HepG2 (cell line): ENCODE data around the gene MNAT1. TPM values are rescaled to one million over a fixed set of nuclear protein-coding genes. Genes with fewer than 3 reads are reported as not detected.
A peak's percentile ranks its signal among the peaks of the same experiment; 100 is the strongest.

ENCODE experiments used
- CSRNP2 ChIP-seq: sonication (generic); formaldehyde crosslinking; conservative IDR thresholded peaks from 2 replicates; pipeline ENCODE4 v1.8.0; 2022; ENCODE audit warnings: low read depth, missing genetic modification reagents
- FOXM1 ChIP-seq: sonication (generic); formaldehyde crosslinking; IDR thresholded peaks from 2 replicates; pipeline ENCODE4 v1.5.0; 2020; ENCODE audit warnings: missing genetic modification reagents
- GATAD1 ChIP-seq: IDR thresholded peaks from 2 replicates; pipeline ENCODE4 v1.6.1; 2016; ENCODE audit warnings: missing genetic modification reagents, missing compliant biosample characterization
- HMG20B ChIP-seq: conservative IDR thresholded peaks from 2 replicates; pipeline ENCODE4 v1.6.1; 2016; ENCODE audit warnings: missing genetic modification reagents, missing compliant biosample characterization
- HNF4A ChIP-seq: sonication (generic); formaldehyde crosslinking; IDR thresholded peaks from 2 replicates; pipeline ENCODE4 v1.4.0; 2020; ENCODE audit warnings: missing genetic modification reagents
- LRRFIP1 ChIP-seq: sonication (generic); formaldehyde crosslinking; conservative IDR thresholded peaks from 2 replicates; pipeline ENCODE4 v1.4.0; 2020; ENCODE audit warnings: missing genetic modification reagents
- NFKB2 ChIP-seq: sonication (generic); formaldehyde crosslinking; IDR thresholded peaks from 2 replicates; pipeline ENCODE4 v1.4.0; 2020; ENCODE audit warnings: missing genetic modification reagents, borderline replicate concordance
- ONECUT2 ChIP-seq: sonication (generic); formaldehyde crosslinking; IDR thresholded peaks from 2 replicates; pipeline ENCODE4 v1.4.0; 2020; ENCODE audit warnings: missing genetic modification reagents
- POLR2G ChIP-seq: fragments of 200-400 bp; formaldehyde crosslinking; IDR thresholded peaks from 2 replicates; pipeline ENCODE4 v1.6.1; 2018; ENCODE audit warnings: mild to moderate bottlenecking, low read depth, low read length, moderate library complexity
- PRPF4 ChIP-seq: fragments of 200-400 bp; formaldehyde crosslinking; IDR thresholded peaks from 2 replicates; pipeline ENCODE4 v1.6.1; 2016; ENCODE audit warnings: low read length, low read depth; ENCODE audit not compliant: poor library complexity, severe bottlenecking
- SALL1 ChIP-seq: sonication (generic); formaldehyde crosslinking; IDR thresholded peaks from 2 replicates; pipeline ENCODE4 v1.8.0; 2022; ENCODE audit warnings: mild to moderate bottlenecking, missing genetic modification reagents
- SIN3A ChIP-seq: IDR thresholded peaks from 2 replicates; pipeline ENCODE4 v1.6.1; 2011; ENCODE audit warnings: low read depth, mild to moderate bottlenecking, control low read depth, low read length, borderline replicate concordance
- ZFP1 ChIP-seq: IDR thresholded peaks from 2 replicates; pipeline ENCODE4 v1.6.1; 2016
- ZFP36L1 ChIP-seq: sonication (generic); formaldehyde crosslinking; IDR thresholded peaks from 2 replicates; pipeline ENCODE4 v1.8.0; 2022; ENCODE audit warnings: mild to moderate bottlenecking, missing genetic modification reagents, moderate library complexity
- ZMAT5 ChIP-seq: sonication (generic); formaldehyde crosslinking; IDR thresholded peaks from 2 replicates; pipeline ENCODE4 v1.5.0; 2020; ENCODE audit warnings: mild to moderate bottlenecking, low read depth, missing genetic modification reagents, borderline replicate concordance
- ZNF24 ChIP-seq: fragments of 450-650 bp; IDR thresholded peaks from 2 replicates; pipeline ENCODE4 v1.6.1; 2017; ENCODE audit warnings: antibody characterized with exemption, mild to moderate bottlenecking
- ZNF251 ChIP-seq: sonication (generic); formaldehyde crosslinking; IDR thresholded peaks from 2 replicates; pipeline ENCODE4 v1.9.0; 2021; ENCODE audit warnings: mild to moderate bottlenecking, missing genetic modification reagents
- ZNF75D ChIP-seq: sonication (generic); formaldehyde crosslinking; IDR thresholded peaks from 2 replicates; pipeline ENCODE4 v1.8.1; 2023; ENCODE audit warnings: missing genetic modification reagents, mild to moderate bottlenecking, borderline replicate concordance
- ZNF784 ChIP-seq: sonication (generic); formaldehyde crosslinking; IDR thresholded peaks from 2 replicates; pipeline ENCODE4 v1.5.1; 2020; ENCODE audit warnings: missing genetic modification reagents, mild to moderate bottlenecking, borderline replicate concordance
- ZNF891 ChIP-seq: sonication (generic); formaldehyde crosslinking; IDR thresholded peaks from 2 replicates; pipeline ENCODE4 v1.5.0; 2020; ENCODE audit warnings: mild to moderate bottlenecking, missing genetic modification reagents
- ZUFSP ChIP-seq: sonication (generic); formaldehyde crosslinking; IDR thresholded peaks from 2 replicates; pipeline ENCODE4 v1.9.0; 2021; ENCODE audit warnings: missing genetic modification reagents, mild to moderate bottlenecking, borderline replicate concordance
- polyA plus RNA-seq, 8 experiments: library from polyadenylated mRNA; depleted of rRNA in 3 of 8; stranded (reverse) in 7 of 8; unstranded in 1 of 8; fragments of >200 nt; fragmentation: Illumina TruSeq in 4 of 8; extraction: Trizol in 4 of 8; gene quantifications; 2 replicates each; pipeline versions ENCODE4 v1.2.1 to v1.2.3, GENCODE V29; 2011 to 2016; ENCODE audit warnings: low read depth in 4 of 8, missing spikeins in 1 of 8, mixed read lengths in 1 of 8; ENCODE audit not compliant: insufficient read depth in 1 of 8
- total RNA-seq, 5 experiments: library from RNA; depleted of rRNA; stranded (reverse); fragments of >200 nt; fragmentation: Illumina TruSeq; extraction: Trizol; gene quantifications; 2 replicates each; pipeline ENCODE4 v1.2.3, GENCODE V29; 2016; ENCODE audit warnings: low read depth in 1 of 5
- TF ChIP-seq, protein P1 (sequence below): IDR thresholded peaks from 2 replicates; pipeline ENCODE4 v1.6.1; 2016; ENCODE audit warnings: mild to moderate bottlenecking, missing biosample characterization, missing genetic modification reagents
- TF ChIP-seq, protein P2 (sequence below): sonication (generic); formaldehyde crosslinking; IDR thresholded peaks from 2 replicates; pipeline ENCODE4 v1.4.0; 2020; ENCODE audit warnings: missing genetic modification reagents

Gene MNAT1
- total and polyA plus RNA-seq, 2 of the 13 experiments (the other 11 are each of a cell fraction or from before 2014, with no cell fraction given): 49.2 to 94.8 TPM

- TF ChIP-seq ZNF784: no peak
- TF ChIP-seq NFKB2 (CRISPR knock-in tag): no peak
- TF ChIP-seq ZFP36L1 (CRISPR knock-in tag): no peak
- TF ChIP-seq ZNF891 (CRISPR knock-in tag): no peak
- TF ChIP-seq CSRNP2 (CRISPR knock-in tag): no peak
- TF ChIP-seq, protein P1, sequence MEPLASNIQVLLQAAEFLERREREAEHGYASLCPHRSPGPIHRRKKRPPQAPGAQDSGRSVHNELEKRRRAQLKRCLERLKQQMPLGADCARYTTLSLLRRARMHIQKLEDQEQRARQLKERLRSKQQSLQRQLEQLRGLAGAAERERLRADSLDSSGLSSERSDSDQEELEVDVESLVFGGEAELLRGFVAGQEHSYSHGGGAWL (CRISPR knock-in tag): no peak
- TF ChIP-seq ZNF24: peak; percentile 36; the same call in 1 of the 2 replicates
- no peak for TF ChIP-seq ZFP1
- TF ChIP-seq POLR2G: no peak
- TF ChIP-seq ZMAT5: no peak
- TF ChIP-seq HMG20B (CRISPR knock-in tag): no peak
- TF ChIP-seq ZNF75D (CRISPR knock-in tag): no peak
- no peak for TF ChIP-seq ZUFSP
- TF ChIP-seq, protein P2, sequence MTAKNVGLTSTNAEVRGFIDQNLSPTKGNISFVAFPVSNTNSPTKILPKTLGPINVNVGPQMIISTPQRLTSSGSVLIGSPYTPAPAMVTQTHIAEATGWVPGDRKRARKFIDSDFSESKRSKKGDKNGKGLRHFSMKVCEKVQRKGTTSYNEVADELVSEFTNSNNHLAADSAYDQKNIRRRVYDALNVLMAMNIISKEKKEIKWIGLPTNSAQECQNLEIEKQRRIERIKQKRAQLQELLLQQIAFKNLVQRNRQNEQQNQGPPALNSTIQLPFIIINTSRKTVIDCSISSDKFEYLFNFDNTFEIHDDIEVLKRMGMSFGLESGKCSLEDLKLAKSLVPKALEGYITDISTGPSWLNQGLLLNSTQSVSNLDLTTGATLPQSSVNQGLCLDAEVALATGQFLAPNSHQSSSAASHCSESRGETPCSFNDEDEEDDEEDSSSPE: no peak
- TF ChIP-seq LRRFIP1: no peak
- peak; percentile 72; the same call in 1 of the 2 replicates for TF ChIP-seq SALL1 (CRISPR knock-in tag)
- TF ChIP-seq FOXM1: no peak
- no peak for TF ChIP-seq ZNF251 (CRISPR knock-in tag)
- no peak for TF ChIP-seq GATAD1
- TF ChIP-seq HNF4A (CRISPR knock-in tag): peak; percentile 94
- no peak for TF ChIP-seq SIN3A
- TF ChIP-seq PRPF4: no peak
- TF ChIP-seq ONECUT2 (CRISPR knock-in tag): no peak
These were observed 85.0 kb downstream of the MNAT1 start (continued) for GRCh38 chr14:60819575-60819974.
